SH-SY5Y (cell line): ENCODE results near the gene ITPRID2.

ENCODE experiments used
- GATA2 ChIP-seq: IDR thresholded peaks from 2 replicates; pipeline ENCODE4 v1.6.1; 2011; ENCODE audit warnings: mild to moderate bottlenecking, low read depth, low read length
- GATA3 ChIP-seq: IDR thresholded peaks from 2 replicates; pipeline ENCODE4 v1.6.1; 2011; ENCODE audit warnings: low read depth, mild to moderate bottlenecking, low read length, moderate library complexity

- TF ChIP-seq GATA2 (no peak), GATA3 (no peak)
These were observed 20.3 kb downstream of the ITPRID2 start for GRCh38 chr2:181911830-181912229.
